ENCODE results near the gene TWIST1.

TWIST1 gene

DNA sequence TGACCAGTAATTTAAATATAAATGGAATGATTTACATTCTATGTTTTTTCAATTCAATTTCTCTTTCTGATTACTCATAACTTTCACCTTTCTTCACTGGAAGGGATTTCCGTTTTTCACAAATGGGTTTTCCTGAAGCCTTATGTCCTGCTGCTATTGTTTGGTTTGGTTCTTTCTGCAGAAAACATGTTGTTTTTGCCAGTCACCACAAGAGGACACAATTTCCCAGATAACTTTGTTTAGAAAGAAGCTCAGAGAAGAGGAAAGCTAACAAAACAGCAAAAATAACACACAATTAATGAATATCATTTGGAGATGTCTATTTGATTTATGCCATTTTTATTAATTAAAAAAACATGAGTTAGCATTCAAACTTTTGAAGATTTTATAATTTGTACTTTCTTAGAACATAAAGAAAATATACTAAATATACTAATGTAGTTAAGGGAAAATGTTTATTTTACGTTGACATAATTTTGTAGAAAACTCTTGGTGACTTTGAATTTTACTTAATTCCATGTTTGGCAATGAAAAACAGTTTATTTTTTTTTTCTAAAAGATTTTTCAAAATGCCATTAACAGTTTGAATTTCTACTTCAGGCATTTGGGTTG is 4.6 kb upstream of the TWIST1 start:
- no peak for TF ChIP-seq CTCF (IDR thresholded peaks at IDR 0.05)
- peaks cover 86% of the 10 kb centered on the region for H3K27me3 ChIP-seq

GRCh38 chr7:19119870-19120486 is 2.5 kb upstream of the TWIST1 start:
- no peak overlapping the region for H3K27ac ChIP-seq
- TF ChIP-seq CTCF (IDR thresholded peaks at IDR 0.05) = no peak
- peaks cover 96% of the 10 kb centered on the region for H3K27me3 ChIP-seq
- no peak overlapping the region for H3K4me3 ChIP-seq (ENCODE audit: low read depth in 1 of 2, low read length in 1 of 2)
- no peaks in the 10 kb centered on the region for H3K9me3 ChIP-seq
- H3K4me1 ChIP-seq (ENCODE audit: control insufficient read depth in 1 of 2, insufficient read depth in 1 of 2, low read depth in 1 of 2, low read length in 1 of 2) = peaks cover 0 to 16% of the 10 kb centered on the region in 2 experiments
- no peaks in the 10 kb centered on the region for H3K36me3 ChIP-seq

More for the DNA sequence above, 4.6 kb upstream of the TWIST1 start:
- Histone ChIP-seq H3K9me3 (no peaks in the 10 kb centered on the region), H3K4me3 (ENCODE audit: low read depth in 1 of 2, low read length in 1 of 2) (no peak overlapping the region), H3K4me1 (ENCODE audit: control insufficient read depth in 1 of 2, insufficient read depth in 1 of 2, low read depth in 1 of 2, low read length in 1 of 2) (peaks cover 0 to 7% of the 10 kb centered on the region in 2 experiments), H3K27ac (no peak overlapping the region), H3K36me3 (no peaks in the 10 kb centered on the region)

- H3K36me3 ChIP-seq = no peaks in the 10 kb centered on the region
- no peaks in the 10 kb centered on the region for H3K9me3 ChIP-seq
- peaks cover 0 to 16% of the 10 kb centered on the region in 2 experiments for H3K4me1 ChIP-seq (ENCODE audit: control insufficient read depth in 1 of 2, insufficient read depth in 1 of 2, low read depth in 1 of 2, low read length in 1 of 2)
- no peak overlapping the region for H3K27ac ChIP-seq
- no peak overlapping the region for H3K4me3 ChIP-seq (ENCODE audit: low read depth in 1 of 2, low read length in 1 of 2)
- H3K27me3 ChIP-seq = peaks cover 100% of the 10 kb centered on the region
- TF ChIP-seq CTCF (IDR thresholded peaks at IDR 0.05) = no peak
Measured at GRCh38 chr7:19119372-19119771, 1.9 kb upstream of the TWIST1 start.

GRCh38 chr7:19118636-19119371 is 1.4 kb upstream of the TWIST1 start:
- TF ChIP-seq CTCF (IDR thresholded peaks at IDR 0.05) = no peak
- Histone ChIP-seq H3K4me3 (ENCODE audit: low read depth in 1 of 2, low read length in 1 of 2) (no peak overlapping the region), H3K27me3 (peaks cover 100% of the 10 kb centered on the region), H3K36me3 (no peaks in the 10 kb centered on the region), H3K4me1 (ENCODE audit: control insufficient read depth in 1 of 2, insufficient read depth in 1 of 2, low read depth in 1 of 2, low read length in 1 of 2) (peaks cover 0 to 16% of the 10 kb centered on the region in 2 experiments), H3K27ac (no peak overlapping the region), H3K9me3 (no peaks in the 10 kb centered on the region)

DNA sequence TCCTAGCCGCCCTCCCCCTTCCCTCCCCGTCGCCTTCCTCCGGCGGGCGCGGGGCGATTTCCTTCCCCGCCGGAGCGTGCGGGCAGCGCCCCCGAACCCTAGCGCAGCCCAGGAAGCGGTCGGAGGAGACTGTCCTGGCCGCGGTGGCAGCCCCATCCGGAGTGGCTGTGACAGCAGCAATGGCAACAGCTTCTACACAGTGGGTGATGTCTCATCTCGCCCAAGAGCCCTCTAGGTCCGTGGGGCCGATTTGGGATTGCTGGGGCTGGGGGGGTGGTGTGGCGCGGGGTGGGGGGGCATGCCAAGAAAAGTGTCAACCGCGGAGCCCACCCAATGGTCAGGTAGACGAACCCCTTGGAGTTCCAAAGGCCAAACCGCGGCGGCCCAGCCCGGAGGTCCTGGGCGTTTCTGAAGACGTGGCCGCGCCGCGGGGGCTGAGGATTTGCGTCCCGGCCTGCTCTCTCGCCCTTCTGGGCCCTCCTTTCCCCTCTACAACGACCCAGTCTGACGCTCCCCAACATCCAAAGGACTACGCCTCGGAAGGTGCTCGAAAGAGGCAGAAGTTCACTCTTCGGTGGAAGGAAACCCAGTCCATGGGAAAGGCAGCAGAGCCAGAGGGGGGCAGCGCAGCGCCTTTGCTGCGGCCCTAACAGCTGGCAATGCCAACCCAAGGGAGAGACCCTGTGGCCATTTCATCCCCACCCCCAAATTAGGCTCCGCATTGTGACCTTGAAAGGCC is 603 bp upstream of the TWIST1 start:
- Histone ChIP-seq H3K27ac (no peak overlapping the region), H3K36me3 (no peaks in the 10 kb centered on the region), H3K4me1 (ENCODE audit: control insufficient read depth in 1 of 2, insufficient read depth in 1 of 2, low read depth in 1 of 2, low read length in 1 of 2) (peaks cover 0 to 16% of the 10 kb centered on the region in 2 experiments), H3K9me3 (no peaks in the 10 kb centered on the region), H3K27me3 (peaks cover 100% of the 10 kb centered on the region), H3K4me3 (ENCODE audit: low read depth in 1 of 2, low read length in 1 of 2) (peak overlapping the region in 1 of 2 experiments; percentile 18)
- no peak for TF ChIP-seq CTCF (IDR thresholded peaks at IDR 0.05)
